Sigmoid colon (tissue), 7 donors: ENCODE data around the gene SLC6A9. TPM values are rescaled to one million over a fixed set of nuclear protein-coding genes. Genes with fewer than 3 reads are reported as not detected.

Experiments
- DNase-seq: peaks from one replicate; pipeline ENCODE4 v3.0.0-alpha.2; 2019
- H3K27ac ChIP-seq, 4 donors: fragments of 200-600 bp; sonication (generic); one replicate each; pipeline ENCODE4 v1.5.1; 2016 to 2019; ENCODE audit warnings: mild to moderate bottlenecking in 1 of 4
- H3K27me3 ChIP-seq, 3 donors: fragments of 200-600 bp; sonication (generic); one replicate each; pipeline ENCODE4 v1.5.1; 2019; ENCODE audit warnings: mild to moderate bottlenecking in 1 of 3
- H3K36me3 ChIP-seq, 4 donors: fragments of 200-600 bp; sonication (generic); one replicate each; pipeline ENCODE4 v1.5.1; 2016 to 2019
- H3K4me1 ChIP-seq, 4 donors: fragments of 200-600 bp; sonication (generic); one replicate each; pipeline ENCODE4 v1.5.1; 2017 to 2019
- H3K4me3 ChIP-seq, 4 donors: fragments of 200-600 bp; sonication (generic); one replicate each; pipeline ENCODE4 v1.5.1; 2017 to 2019; ENCODE audit warnings: mild to moderate bottlenecking in 2 of 4, moderate library complexity in 1 of 4
- H3K9me3 ChIP-seq, 4 donors: fragments of 200-600 bp in 3 of 4; sonication (generic) in 3 of 4; one replicate each; pipeline versions ENCODE4 v1.5.1 to v1.6.1; 2013 to 2019
- CTCF ChIP-seq, 4 experiments: fragments of 450-650 bp in 3 of 4; fragments of 200-600 bp in 1 of 4; IDR thresholded peaks; one replicate each; pipeline ENCODE4 v1.5.1; 2016 to 2019; ENCODE audit warnings: antibody characterized with exemption in 4 of 4, mild to moderate bottlenecking in 3 of 4, moderate library complexity in 2 of 4
- EP300 ChIP-seq, 4 donors: sonication (generic); formaldehyde crosslinking; IDR thresholded peaks; one replicate each; pipeline ENCODE4 v1.6.1; 2017; ENCODE audit warnings: antibody characterized with exemption in 4 of 4
- POLR2A ChIP-seq, 2 donors: fragments of 450-650 bp; IDR thresholded peaks; one replicate each; pipeline ENCODE4 v1.6.1; 2016; ENCODE audit warnings: antibody characterized with exemption in 2 of 2, mild to moderate bottlenecking in 2 of 2, moderate library complexity in 2 of 2
- POLR2AphosphoS5 ChIP-seq, 4 donors: sonication (generic); formaldehyde crosslinking; IDR thresholded peaks; one replicate each; pipeline ENCODE4 v1.6.1; 2017; ENCODE audit warnings: antibody characterized with exemption in 4 of 4
- WGBS, 2 donors: extraction: QIAGEN DNeasy Blood & Tissue Kit; methylation state at CpG; one replicate each; pipeline ENCODE4 v1.1.7; 2013; 5-methylcytosine and 5-hydroxymethylcytosine counted together
- intact Hi-C: fragments of 100-400 bp; cut with DNase I; formaldehyde crosslinking; loops from one replicate; pipeline ENCODE4 v1.15.1; 2023
- polyA plus RNA-seq, 3 donors: library from polyadenylated mRNA; stranded (reverse); fragments of 200-250 nt; gene quantifications; one replicate each; pipeline ENCODE4 v1.2.3, GENCODE V29; 2013
- total RNA-seq, 4 donors: library from RNA; depleted of rRNA; stranded (reverse); fragments of >200 nt; gene quantifications; one replicate each; pipeline ENCODE4 v1.1.0, GENCODE V29; 2016
- donor health status: healthy with polysubstance abuse.
- donor health status: Bipolar disorder and iron deficiency.
- donor health status: healthy.

SLC6A9 gene
- total and polyA plus RNA-seq, 7 donors = 2.4 to 24.5 (median 5.9) TPM

DNA sequence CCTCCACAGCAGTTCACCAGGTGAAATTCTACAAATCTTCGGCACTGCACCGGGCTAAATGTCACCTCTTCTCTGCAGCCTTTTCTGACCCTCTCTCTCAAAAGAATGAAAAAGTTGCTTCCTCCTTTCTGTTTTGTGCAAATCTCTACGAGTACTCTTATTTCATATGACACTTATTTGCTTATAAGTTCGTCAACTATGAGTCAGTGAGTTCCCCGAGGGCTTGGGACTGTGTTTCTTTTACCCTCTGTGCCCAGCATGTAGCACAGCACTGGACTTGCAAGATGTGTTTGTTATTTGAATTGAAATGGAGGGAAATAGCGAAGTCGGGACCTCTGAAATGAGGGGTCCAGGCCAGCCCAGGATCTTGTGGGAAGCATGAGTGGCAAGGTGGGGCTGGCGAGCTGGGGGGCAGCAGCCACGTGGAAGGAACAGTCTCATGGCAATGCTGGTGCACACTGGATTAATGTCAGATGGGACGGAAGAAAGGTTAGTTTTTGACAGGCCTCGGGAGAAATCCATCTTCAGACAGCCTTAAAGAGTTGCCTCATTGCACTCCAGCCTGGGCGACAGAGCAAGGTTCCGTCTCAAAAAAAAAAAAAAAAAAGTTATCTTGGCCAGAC is 6.2 kb downstream of the SLC6A9 start:
- Histone ChIP-seq H3K36me3 (peaks cover 0 to 19% (median 6%) of the 10 kb centered on the region in 4 donors), H3K27me3 (no peaks in the 10 kb centered on the region), H3K27ac (no peak overlapping the region), H3K4me3 (no peak overlapping the region), H3K9me3 (no peaks in the 10 kb centered on the region), H3K4me1 (peaks cover 0 to 12% (median 9%) of the 10 kb centered on the region in 4 donors)
- 79 to 85% methylated on average over 13 of the region's 13 CpGs for WGBS, 2 donors
- TF ChIP-seq EP300 (IDR thresholded peaks at IDR 0.05) (no peak), POLR2AphosphoS5 (IDR thresholded peaks at IDR 0.05) (no peak), CTCF (IDR thresholded peaks at IDR 0.05) (no peak), POLR2A (IDR thresholded peaks at IDR 0.05) (no peak)
- intact Hi-C loops = no loop called here
- no peak for DNase-seq

GRCh38 chr1:44024031-44024902 is 7.0 kb downstream of the SLC6A9 start:
- intact Hi-C loops = no loop called here
- H3K27me3 ChIP-seq = no peaks in the 10 kb centered on the region
- peaks cover 0 to 19% (median 7%) of the 10 kb centered on the region in 4 donors for H3K36me3 ChIP-seq
- no peak for DNase-seq
- H3K4me3 ChIP-seq = no peak overlapping the region
- 87 to 90% methylated on average over 14 of the region's 14 CpGs for WGBS, 2 donors
- no peaks in the 10 kb centered on the region for H3K9me3 ChIP-seq
- no peak for TF ChIP-seq POLR2A (IDR thresholded peaks at IDR 0.05)
- no peak for TF ChIP-seq EP300 (IDR thresholded peaks at IDR 0.05)
- TF ChIP-seq CTCF (IDR thresholded peaks at IDR 0.05) = no peak
- TF ChIP-seq POLR2AphosphoS5 (IDR thresholded peaks at IDR 0.05) = no peak
- H3K27ac ChIP-seq = no peak overlapping the region
- H3K4me1 ChIP-seq = peaks cover 0 to 7% (median 5%) of the 10 kb centered on the region in 4 donors

DNA sequence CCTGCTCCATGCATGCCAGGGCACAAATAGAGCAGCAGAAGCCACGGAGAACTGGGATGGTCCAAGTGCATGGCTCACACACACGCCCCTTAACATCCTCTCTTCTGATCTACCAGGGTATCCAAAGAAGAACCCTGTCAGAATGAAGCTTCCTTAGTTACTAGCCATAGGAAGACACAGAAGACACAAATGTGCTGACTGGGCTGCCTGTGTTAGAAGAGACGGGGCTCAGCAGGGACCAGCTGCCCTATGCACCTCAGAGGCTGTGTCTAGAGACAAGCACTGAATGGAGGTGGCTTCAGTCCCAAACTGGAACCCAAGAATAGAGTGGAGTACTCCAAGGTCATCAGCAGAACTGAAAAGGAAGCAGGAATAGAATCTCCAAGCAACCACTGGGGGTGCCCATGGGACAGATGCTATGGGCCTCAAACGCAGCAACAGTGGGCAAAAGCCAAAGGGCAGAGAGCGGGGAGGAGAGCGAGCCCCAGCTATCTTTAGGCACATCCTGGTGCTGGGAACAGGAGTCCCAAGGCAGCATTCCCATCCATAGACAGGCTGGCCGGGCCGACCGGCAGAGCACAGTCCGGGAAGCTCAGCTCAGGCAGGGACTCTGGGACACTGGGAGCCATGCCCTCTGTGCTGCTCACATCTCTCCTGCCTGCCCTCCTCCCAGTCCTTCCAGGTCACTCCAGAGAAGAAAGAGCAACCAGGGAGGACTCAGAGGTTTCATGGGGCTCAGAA is 9.5 kb downstream of the SLC6A9 start:
- peaks cover 0 to 26% (median 7%) of the 10 kb centered on the region in 4 donors for H3K36me3 ChIP-seq
- H3K4me1 ChIP-seq = no peaks in the 10 kb centered on the region
- no peak for DNase-seq
- no peak for TF ChIP-seq POLR2A (IDR thresholded peaks at IDR 0.05)
- TF ChIP-seq EP300 (IDR thresholded peaks at IDR 0.05) = no peak
- TF ChIP-seq CTCF (IDR thresholded peaks at IDR 0.05) = no peak
- no peak for TF ChIP-seq POLR2AphosphoS5 (IDR thresholded peaks at IDR 0.05)
- intact Hi-C loops = no loop called here
- no peaks in the 10 kb centered on the region for H3K9me3 ChIP-seq
- H3K27ac ChIP-seq = no peak overlapping the region
- WGBS, 2 donors = 93 to 96% methylated on average over 10 of the region's 10 CpGs
- no peak overlapping the region for H3K4me3 ChIP-seq
- H3K27me3 ChIP-seq = no peaks in the 10 kb centered on the region

DNA sequence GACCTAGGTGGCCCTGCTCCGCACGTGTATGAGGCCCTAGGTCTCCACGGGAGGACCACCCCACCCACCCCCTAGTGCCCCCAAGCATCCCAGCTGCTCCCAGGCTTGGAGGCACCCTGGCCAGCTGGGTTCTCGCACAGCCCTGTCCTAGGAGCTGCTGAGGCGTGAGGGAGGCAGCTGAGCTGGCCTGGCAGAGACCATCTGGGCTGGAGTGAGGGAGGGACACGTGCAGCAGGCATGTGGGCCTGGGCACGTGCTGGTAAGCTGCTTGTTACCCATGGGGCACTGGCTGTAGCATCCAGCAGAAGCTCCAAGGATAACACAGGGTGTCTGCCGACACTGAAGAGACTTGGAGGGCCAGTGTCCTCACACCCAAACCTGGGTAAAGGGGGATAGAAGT is 10.1 kb downstream of the SLC6A9 start:
- Histone ChIP-seq H3K36me3 (peaks cover 0 to 26% (median 7%) of the 10 kb centered on the region in 4 donors), H3K9me3 (no peaks in the 10 kb centered on the region), H3K4me3 (no peak overlapping the region), H3K27ac (no peak overlapping the region), H3K27me3 (no peaks in the 10 kb centered on the region), H3K4me1 (no peaks in the 10 kb centered on the region)
- no peak for TF ChIP-seq POLR2AphosphoS5 (IDR thresholded peaks at IDR 0.05)
- TF ChIP-seq CTCF (IDR thresholded peaks at IDR 0.05) = no peak
- no peak for TF ChIP-seq POLR2A (IDR thresholded peaks at IDR 0.05)
- no peak for TF ChIP-seq EP300 (IDR thresholded peaks at IDR 0.05)
- WGBS, 2 donors = 93 to 94% methylated on average over 8 of the region's 8 CpGs
- no peak for DNase-seq
- intact Hi-C loops = no loop called here
